Upper lobe of left lung (tissue), 6 donors: ENCODE data around the gene GABPB1. TPM values are rescaled to one million over a fixed set of nuclear protein-coding genes. Genes with fewer than 3 reads are reported as not detected.

Experiments
- ATAC-seq, 2 donors: fragments of 200-7000 bp; cut with Tn5 transposase; one replicate each; pipeline ENCODE4 v1.9.1; 2022; ENCODE audit warnings: mild to moderate bottlenecking in 2 of 2, moderate library complexity in 2 of 2; ENCODE audit not compliant: low FRiP score in 2 of 2
- DNase-seq, 2 donors: peaks; one replicate each; pipeline ENCODE4 v3.0.0-alpha.2; 2019 to 2020
- H3K27ac ChIP-seq, 4 donors: fragments of 200-600 bp; sonication (generic); one replicate each; pipeline ENCODE4 v1.5.1; 2016 to 2019
- H3K27me3 ChIP-seq, 4 donors: fragments of 200-600 bp; sonication (generic); one replicate each; pipeline ENCODE4 v1.5.1; 2017 to 2019
- H3K36me3 ChIP-seq, 4 donors: fragments of 200-600 bp; sonication (generic); one replicate each; pipeline ENCODE4 v1.5.1; 2016 to 2019
- H3K4me1 ChIP-seq, 4 donors: fragments of 200-600 bp; sonication (generic); one replicate each; pipeline ENCODE4 v1.5.1; 2018 to 2019
- H3K4me3 ChIP-seq, 4 donors: fragments of 200-600 bp; sonication (generic); one replicate each; pipeline ENCODE4 v1.5.1; 2017 to 2019; ENCODE audit warnings: mild to moderate bottlenecking in 2 of 4, moderate library complexity in 1 of 4
- H3K9me3 ChIP-seq, 4 donors: fragments of 200-600 bp; sonication (generic); one replicate each; pipeline ENCODE4 v1.5.1; 2018 to 2019
- EP300 ChIP-seq, 4 donors: sonication (generic); formaldehyde crosslinking; IDR thresholded peaks; one replicate each; pipeline ENCODE4 v1.5.1; 2017; ENCODE audit warnings: antibody characterized with exemption in 4 of 4, control low read depth in 2 of 4
- POLR2A ChIP-seq, 4 donors: fragments of 450-650 bp; IDR thresholded peaks; one replicate each; pipeline ENCODE4 v1.5.1; 2016 to 2017; ENCODE audit warnings: antibody characterized with exemption in 4 of 4, mild to moderate bottlenecking in 2 of 4
- POLR2AphosphoS5 ChIP-seq, 2 donors: sonication (generic); formaldehyde crosslinking; IDR thresholded peaks; one replicate each; pipeline ENCODE4 v1.5.1; 2017; ENCODE audit warnings: antibody characterized with exemption in 2 of 2
- WGBS, 2 donors: methylation state at CpG; one replicate each; pipeline ENCODE4 v1.1.5; 2017 to 2018; 5-methylcytosine and 5-hydroxymethylcytosine counted together
- total RNA-seq, 6 donors: library from RNA; depleted of rRNA in 4 of 6; stranded (reverse); fragments of >200 nt in 4 of 6; gene quantifications; one replicate each; pipeline versions ENCODE4 v1.1.0 to v1.2.1, GENCODE V29; 2016 to 2021
- TF ChIP-seq, protein P1 (sequence below), 6 experiments: fragments of 450-650 bp in 4 of 6; fragments of 200-600 bp in 2 of 6; sonication (generic) in 2 of 6; IDR thresholded peaks; one replicate each; pipeline ENCODE4 v1.5.1; 2016 to 2019; ENCODE audit warnings: antibody characterized with exemption in 6 of 6
- donor health status: DM: no; HTN: no; CAD: no; lungs with moderate emphysema.
- donor health status: DM: no; HTN: yes; CAD: no; lungs with severe emphysema.

GABPB1 gene
- total RNA-seq, 6 donors from 2014 or later: 7.3 to 22.5 (median 14.4) TPM

DNA sequence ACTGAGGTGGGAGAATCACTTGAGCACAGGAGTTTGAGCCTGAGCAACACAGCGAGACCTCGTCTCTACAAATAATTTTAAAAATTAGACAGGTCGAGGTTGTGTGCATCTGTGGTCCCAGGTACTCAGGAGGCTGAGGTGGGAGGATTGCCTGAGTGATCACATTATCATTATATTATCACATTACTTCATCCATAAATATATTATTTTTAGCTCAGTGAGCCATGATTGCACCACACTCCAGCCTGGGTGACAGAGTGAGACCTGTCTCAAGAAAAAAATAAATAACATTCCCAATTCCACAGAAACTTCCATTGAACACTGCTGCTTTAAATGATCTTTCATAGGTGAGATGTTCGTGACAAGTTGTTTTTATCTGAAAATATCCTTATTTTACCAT, 21.8 kb downstream of the GABPB1 start:
- DNase-seq: no peak
- Histone ChIP-seq H3K27ac (no peak overlapping the region), H3K27me3 (no peaks in the 10 kb centered on the region), H3K9me3 (no peaks in the 10 kb centered on the region), H3K4me3 (no peak overlapping the region), H3K36me3 (no peaks in the 10 kb centered on the region), H3K4me1 (no peaks in the 10 kb centered on the region)
- WGBS, 2 donors: 98 to 100% methylated on average over 4 of the region's 4 CpGs
- ATAC-seq: no peak
- TF ChIP-seq POLR2AphosphoS5 (IDR thresholded peaks at IDR 0.05): no peak
- TF ChIP-seq, protein P1, sequence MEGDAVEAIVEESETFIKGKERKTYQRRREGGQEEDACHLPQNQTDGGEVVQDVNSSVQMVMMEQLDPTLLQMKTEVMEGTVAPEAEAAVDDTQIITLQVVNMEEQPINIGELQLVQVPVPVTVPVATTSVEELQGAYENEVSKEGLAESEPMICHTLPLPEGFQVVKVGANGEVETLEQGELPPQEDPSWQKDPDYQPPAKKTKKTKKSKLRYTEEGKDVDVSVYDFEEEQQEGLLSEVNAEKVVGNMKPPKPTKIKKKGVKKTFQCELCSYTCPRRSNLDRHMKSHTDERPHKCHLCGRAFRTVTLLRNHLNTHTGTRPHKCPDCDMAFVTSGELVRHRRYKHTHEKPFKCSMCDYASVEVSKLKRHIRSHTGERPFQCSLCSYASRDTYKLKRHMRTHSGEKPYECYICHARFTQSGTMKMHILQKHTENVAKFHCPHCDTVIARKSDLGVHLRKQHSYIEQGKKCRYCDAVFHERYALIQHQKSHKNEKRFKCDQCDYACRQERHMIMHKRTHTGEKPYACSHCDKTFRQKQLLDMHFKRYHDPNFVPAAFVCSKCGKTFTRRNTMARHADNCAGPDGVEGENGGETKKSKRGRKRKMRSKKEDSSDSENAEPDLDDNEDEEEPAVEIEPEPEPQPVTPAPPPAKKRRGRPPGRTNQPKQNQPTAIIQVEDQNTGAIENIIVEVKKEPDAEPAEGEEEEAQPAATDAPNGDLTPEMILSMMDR (IDR thresholded peaks at IDR 0.05): no peak
- no peak for TF ChIP-seq EP300 (IDR thresholded peaks at IDR 0.05)
- TF ChIP-seq POLR2A (IDR thresholded peaks at IDR 0.05): no peak

GRCh38 chr15:50330921-50331320, 24.1 kb downstream of the GABPB1 start:
- TF ChIP-seq POLR2AphosphoS5 (IDR thresholded peaks at IDR 0.05): no peak
- no peak for TF ChIP-seq EP300 (IDR thresholded peaks at IDR 0.05)
- TF ChIP-seq POLR2A (IDR thresholded peaks at IDR 0.05): no peak
- TF ChIP-seq, protein P1 (IDR thresholded peaks at IDR 0.05): no peak
- Histone ChIP-seq H3K36me3 (no peaks in the 10 kb centered on the region), H3K27me3 (no peaks in the 10 kb centered on the region), H3K4me1 (no peaks in the 10 kb centered on the region), H3K27ac (no peak overlapping the region), H3K4me3 (no peak overlapping the region), H3K9me3 (no peaks in the 10 kb centered on the region)
- 96 to 100% methylated on average over 1 of the region's 1 CpG for WGBS, 2 donors
- no peak for DNase-seq
- no peak for ATAC-seq

DNA sequence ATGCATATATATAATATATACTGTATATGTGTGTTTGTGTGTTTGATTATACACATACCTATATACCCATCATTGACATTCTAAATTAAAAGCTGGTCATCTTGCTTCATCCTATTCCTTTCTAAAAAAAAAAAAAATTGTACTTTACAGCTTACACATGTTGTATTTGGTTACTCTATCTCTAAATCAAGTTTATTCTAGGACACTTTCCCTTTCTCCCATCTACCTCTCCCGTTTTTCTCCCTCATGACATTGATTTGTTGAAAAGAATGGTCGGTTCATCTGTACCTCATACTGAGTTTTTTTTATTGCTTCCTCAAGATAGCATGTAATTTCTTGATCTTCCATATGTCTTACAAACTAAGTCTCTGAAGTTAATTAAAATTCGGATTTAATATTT, 26.9 kb downstream of the GABPB1 start:
- 87 to 92% methylated on average over 3 of the region's 3 CpGs for WGBS, 2 donors

GRCh38 chr15:50321680-50322210, 33.3 kb downstream of the GABPB1 start:
- TF ChIP-seq, protein P1 (IDR thresholded peaks at IDR 0.05): no peak
- TF ChIP-seq POLR2A (IDR thresholded peaks at IDR 0.05) (no peak), EP300 (IDR thresholded peaks at IDR 0.05) (no peak), POLR2AphosphoS5 (IDR thresholded peaks at IDR 0.05) (no peak)
- ATAC-seq (no peak), DNase-seq (no peak)
- no peak overlapping the region for H3K4me3 ChIP-seq
- H3K27ac ChIP-seq: no peak overlapping the region
- H3K27me3 ChIP-seq: no peaks in the 10 kb centered on the region
- H3K36me3 ChIP-seq: no peaks in the 10 kb centered on the region
- 56 to 73% methylated on average over 3 of the region's 3 CpGs for WGBS, 2 donors
- no peaks in the 10 kb centered on the region for H3K9me3 ChIP-seq
- H3K4me1 ChIP-seq: no peaks in the 10 kb centered on the region

More for the DNA sequence above, 26.9 kb downstream of the GABPB1 start:
- TF ChIP-seq, protein P1 (IDR thresholded peaks at IDR 0.05): no peak
- TF ChIP-seq POLR2AphosphoS5 (IDR thresholded peaks at IDR 0.05) (no peak), POLR2A (IDR thresholded peaks at IDR 0.05) (no peak), EP300 (IDR thresholded peaks at IDR 0.05) (no peak)
- no peaks in the 10 kb centered on the region for H3K36me3 ChIP-seq
- H3K27ac ChIP-seq: no peak overlapping the region
- H3K9me3 ChIP-seq: no peaks in the 10 kb centered on the region
- DNase-seq (no peak), ATAC-seq (no peak)
- H3K27me3 ChIP-seq: no peaks in the 10 kb centered on the region
- H3K4me3 ChIP-seq: no peak overlapping the region
- H3K4me1 ChIP-seq: no peaks in the 10 kb centered on the region

DNA sequence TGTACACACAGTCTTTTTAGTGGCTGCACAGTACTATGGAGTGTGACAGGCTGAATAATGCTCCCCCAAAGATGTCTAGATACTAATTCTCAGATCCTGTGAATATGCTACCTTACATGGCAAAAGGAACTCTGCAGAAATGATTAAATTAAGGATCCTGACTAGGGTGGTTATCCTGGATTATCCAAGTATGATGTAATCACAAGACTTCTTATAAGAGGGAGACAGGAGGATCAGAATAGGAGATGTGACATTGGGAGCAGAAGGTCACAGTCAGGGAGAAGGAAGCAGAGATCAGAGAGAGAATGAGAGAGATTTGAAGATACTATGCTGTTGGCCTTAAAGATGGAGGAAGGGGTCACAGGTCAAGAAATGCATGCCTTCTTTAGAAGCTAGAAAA, 34.5 kb downstream of the GABPB1 start:
- no peak for TF ChIP-seq POLR2AphosphoS5 (IDR thresholded peaks at IDR 0.05)
- TF ChIP-seq POLR2A (IDR thresholded peaks at IDR 0.05): no peak
- no peak for TF ChIP-seq EP300 (IDR thresholded peaks at IDR 0.05)
- TF ChIP-seq, protein P1 (IDR thresholded peaks at IDR 0.05): no peak
- no peak overlapping the region for H3K27ac ChIP-seq
- no peaks in the 10 kb centered on the region for H3K36me3 ChIP-seq
- no peaks in the 10 kb centered on the region for H3K9me3 ChIP-seq
- H3K4me1 ChIP-seq: peaks cover 0 to 7% (median 0%) of the 10 kb centered on the region in 4 donors
- DNase-seq (no peak), ATAC-seq (no peak)
- H3K4me3 ChIP-seq: no peak overlapping the region
- no peaks in the 10 kb centered on the region for H3K27me3 ChIP-seq
